Uterus (tissue), 4 donors: ENCODE measurements around the gene SGMS1. TPM values are rescaled to one million over a fixed set of nuclear protein-coding genes. Genes with fewer than 3 reads are reported as not detected.

Experiments
- DNase-seq, 2 donors: peaks; one replicate each; pipeline ENCODE4 v3.0.0-alpha.2; 2019 to 2020
- H3K27ac ChIP-seq, 2 donors: fragments of 200-600 bp; sonication (generic); 1 replicate in 1 of 2; 2 replicates in 1 of 2; pipeline ENCODE4 v1.5.1; 2016 to 2018
- H3K27me3 ChIP-seq, 2 donors: fragments of 200-600 bp; sonication (generic); one replicate each; pipeline ENCODE4 v1.5.1; 2018 to 2019; ENCODE audit warnings: control low read depth in 1 of 2
- H3K36me3 ChIP-seq, 2 donors: fragments of 200-600 bp; sonication (generic); one replicate each; pipeline ENCODE4 v1.5.1; 2019; ENCODE audit warnings: control low read depth in 1 of 2
- H3K4me1 ChIP-seq, 2 donors: fragments of 200-600 bp; sonication (generic); one replicate each; pipeline ENCODE4 v1.5.1; 2018 to 2019; ENCODE audit warnings: control low read depth in 1 of 2
- H3K4me3 ChIP-seq, 2 donors: fragments of 200-600 bp; sonication (generic); 1 replicate in 1 of 2; 2 replicates in 1 of 2; pipeline ENCODE4 v1.5.1; 2018 to 2019; ENCODE audit warnings: mild to moderate bottlenecking in 1 of 2
- H3K9me3 ChIP-seq, 2 donors: fragments of 200-600 bp; sonication (generic); one replicate each; pipeline ENCODE4 v1.5.1; 2019; ENCODE audit warnings: control low read depth in 1 of 2
- CTCF ChIP-seq, 4 experiments: fragments of 200-600 bp in 2 of 4; fragments of 450-650 bp in 2 of 4; sonication (generic) in 2 of 4; IDR thresholded peaks; one replicate each; pipeline ENCODE4 v1.5.1; 2016 to 2019; ENCODE audit warnings: antibody characterized with exemption in 4 of 4, mild to moderate bottlenecking in 2 of 4, moderate library complexity in 1 of 4
- POLR2A ChIP-seq, 2 donors: fragments of 450-650 bp; IDR thresholded peaks; one replicate each; pipeline ENCODE4 v1.6.1; 2016; ENCODE audit warnings: antibody characterized with exemption in 2 of 2, mild to moderate bottlenecking in 1 of 2, moderate library complexity in 1 of 2
- intact Hi-C: fragments of 100-400 bp; cut with DNase I; formaldehyde crosslinking; loops from one replicate; pipeline ENCODE4 v1.15.1; 2023; ENCODE audit warnings: low total_unique reads
- total RNA-seq, 4 donors: library from RNA; depleted of rRNA in 3 of 4; stranded (reverse); fragments of >200 nt in 3 of 4; gene quantifications; one replicate each; pipeline versions ENCODE4 v1.1.0 to v1.2.4, GENCODE V29; 2014 to 2023
- donor health status: DM: yes; HTN: yes; CAD: no.

Gene SGMS1
- total RNA-seq, 4 donors from 2014 or later = 38.0 to 102 (median 57.7) TPM

GRCh38 chr10:50351483-50352146 is 272.1 kb downstream of the SGMS1 start:
- no peaks in the 10 kb centered on the region for H3K36me3 ChIP-seq
- no peaks in the 10 kb centered on the region for H3K4me1 ChIP-seq
- no peaks in the 10 kb centered on the region for H3K27me3 ChIP-seq
- H3K4me3 ChIP-seq = no peak overlapping the region
- intact Hi-C loops = no loop called here
- no peak overlapping the region for H3K27ac ChIP-seq
- no peaks in the 10 kb centered on the region for H3K9me3 ChIP-seq
- DNase-seq = no peak
- no peak for TF ChIP-seq CTCF (IDR thresholded peaks at IDR 0.05)
- TF ChIP-seq POLR2A (IDR thresholded peaks at IDR 0.05) = no peak

- no peaks in the 10 kb centered on the region for H3K27me3 ChIP-seq
- no peak overlapping the region for H3K27ac ChIP-seq
- H3K4me1 ChIP-seq = no peaks in the 10 kb centered on the region
- DNase-seq = no peak
- no peak overlapping the region for H3K4me3 ChIP-seq
- H3K9me3 ChIP-seq = no peaks in the 10 kb centered on the region
- TF ChIP-seq CTCF (IDR thresholded peaks at IDR 0.05) = no peak
- no peak for TF ChIP-seq POLR2A (IDR thresholded peaks at IDR 0.05)
- no peaks in the 10 kb centered on the region for H3K36me3 ChIP-seq
- intact Hi-C loops = no loop called here
These were observed 273.4 kb downstream of the SGMS1 start for GRCh38 chr10:50350366-50350765.

GRCh38 chr10:50349554-50349953 is 274.2 kb downstream of the SGMS1 start:
- Histone ChIP-seq H3K4me1 (no peaks in the 10 kb centered on the region), H3K27me3 (no peaks in the 10 kb centered on the region), H3K4me3 (no peak overlapping the region), H3K36me3 (no peaks in the 10 kb centered on the region), H3K9me3 (no peaks in the 10 kb centered on the region), H3K27ac (no peak overlapping the region)
- TF ChIP-seq POLR2A (IDR thresholded peaks at IDR 0.05) (no peak), CTCF (IDR thresholded peaks at IDR 0.05) (no peak)
- DNase-seq = no peak
- intact Hi-C loops = no loop called here

GRCh38 chr10:50347394-50347802 is 276.4 kb downstream of the SGMS1 start:
- H3K4me3 ChIP-seq = no peak overlapping the region
- no peaks in the 10 kb centered on the region for H3K9me3 ChIP-seq
- no peak overlapping the region for H3K27ac ChIP-seq
- H3K4me1 ChIP-seq = no peaks in the 10 kb centered on the region
- intact Hi-C loops = no loop called here
- H3K27me3 ChIP-seq = no peaks in the 10 kb centered on the region
- no peaks in the 10 kb centered on the region for H3K36me3 ChIP-seq
- no peak for TF ChIP-seq CTCF (IDR thresholded peaks at IDR 0.05)
- no peak for TF ChIP-seq POLR2A (IDR thresholded peaks at IDR 0.05)
- DNase-seq = no peak

- intact Hi-C loops = no loop called here
- H3K36me3 ChIP-seq = no peaks in the 10 kb centered on the region
- H3K27me3 ChIP-seq = no peaks in the 10 kb centered on the region
- no peak overlapping the region for H3K27ac ChIP-seq
- no peak overlapping the region for H3K4me3 ChIP-seq
- H3K9me3 ChIP-seq = no peaks in the 10 kb centered on the region
- no peak for DNase-seq
- TF ChIP-seq POLR2A (IDR thresholded peaks at IDR 0.05) (no peak), CTCF (IDR thresholded peaks at IDR 0.05) (no peak)
- H3K4me1 ChIP-seq = no peaks in the 10 kb centered on the region
These were observed 276.8 kb downstream of the SGMS1 start for GRCh38 chr10:50346942-50347341.
